ENCODE measurements around the gene PRDX2.
A peak's percentile ranks its signal among the peaks of the same experiment; 100 is the strongest.
"Not testable (repeated sequence)": the region's sequence is repeated elsewhere in the genome, so short reads cannot be mapped to it uniquely, and the experiment has no call there.

Gene PRDX2

DNA sequence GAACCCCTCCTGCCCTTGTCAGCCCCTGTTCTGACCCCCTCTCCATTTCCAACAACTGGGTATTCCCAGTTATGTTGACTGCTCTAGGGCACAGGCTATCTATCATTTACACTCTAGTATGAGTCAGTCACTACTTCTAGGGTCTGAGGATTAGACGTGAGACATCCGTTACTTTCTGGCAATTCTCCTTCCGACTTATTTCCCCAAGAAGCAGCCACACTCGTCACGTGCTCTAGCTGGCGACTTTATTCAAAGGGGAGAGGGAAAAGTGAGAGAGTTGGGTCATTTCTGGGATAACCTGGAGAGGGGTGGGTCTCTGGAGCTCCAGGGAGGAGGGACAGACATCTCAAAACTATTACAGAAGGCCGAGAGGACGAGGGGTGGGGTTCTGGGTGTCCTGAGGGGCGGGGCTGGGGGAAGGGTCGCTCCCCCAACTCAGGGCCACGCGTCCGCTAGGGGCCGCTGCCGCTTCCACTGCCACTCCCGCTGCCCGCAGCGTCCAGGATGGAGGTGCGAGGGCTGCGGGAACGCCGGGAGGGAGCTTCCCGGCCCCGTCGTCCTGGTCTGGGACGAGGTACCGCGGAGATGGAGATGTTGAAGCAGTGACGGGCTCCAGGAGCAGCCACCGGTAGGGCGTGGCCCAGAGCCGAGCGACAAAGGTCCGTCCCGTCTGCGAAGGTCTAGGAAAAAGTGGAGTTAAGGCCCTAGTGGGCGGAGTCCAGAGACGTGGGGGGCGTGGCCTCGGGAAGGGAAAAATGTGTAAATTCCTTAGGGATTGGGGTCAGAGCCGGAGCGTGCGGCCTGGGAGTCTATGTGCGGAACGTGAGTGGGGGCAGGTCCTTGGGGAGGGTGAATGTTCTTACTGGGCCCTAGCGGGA is 23.9 kb upstream of the PRDX2 start:
- DNase-seq: peak; percentile 59

DNA sequence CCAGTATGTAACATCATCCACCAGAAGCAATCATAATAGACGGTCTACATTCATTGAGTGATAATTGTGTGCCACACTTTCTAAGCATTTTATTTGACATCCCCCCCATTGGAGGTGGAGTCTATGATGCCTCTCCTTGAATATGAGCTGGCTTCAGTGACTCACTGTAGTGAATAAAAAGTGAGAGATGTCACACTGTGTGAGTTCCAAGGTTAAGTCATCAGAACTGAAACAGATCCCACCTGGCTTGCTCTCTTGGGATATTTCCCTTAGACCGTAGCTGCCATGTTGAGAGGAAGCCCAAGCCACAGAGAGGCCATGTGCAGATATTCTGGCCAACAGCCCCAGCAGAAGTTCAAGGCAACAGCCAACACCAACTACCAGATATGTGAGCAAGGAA is 20.2 kb upstream of the PRDX2 start:
- no peak for DNase-seq

- not testable (repeated sequence) for DNase-seq
Observed at GRCh38 chr19:12817810-12818209, 16.2 kb upstream of the PRDX2 start.

DNA sequence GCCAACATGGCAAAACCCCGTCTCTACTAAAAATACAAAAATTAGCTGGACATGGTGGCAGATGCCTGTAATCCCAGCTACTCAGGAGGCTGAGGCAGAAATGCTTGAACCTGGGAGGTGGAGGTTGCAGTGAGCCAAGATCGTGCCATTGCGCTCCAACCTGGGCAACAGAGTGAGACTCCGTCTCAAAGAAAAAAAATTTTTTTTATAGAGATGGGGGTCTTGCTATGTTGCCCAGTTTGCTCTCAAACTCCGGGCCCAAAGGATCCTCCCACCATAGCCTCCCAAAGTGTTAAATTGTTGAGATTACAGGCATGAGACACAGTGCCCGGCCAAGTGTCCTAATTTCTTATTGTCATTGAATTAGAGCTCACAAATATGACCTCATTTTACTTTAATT is 15.6 kb upstream of the PRDX2 start:
- DNase-seq: not testable (repeated sequence)

DNA sequence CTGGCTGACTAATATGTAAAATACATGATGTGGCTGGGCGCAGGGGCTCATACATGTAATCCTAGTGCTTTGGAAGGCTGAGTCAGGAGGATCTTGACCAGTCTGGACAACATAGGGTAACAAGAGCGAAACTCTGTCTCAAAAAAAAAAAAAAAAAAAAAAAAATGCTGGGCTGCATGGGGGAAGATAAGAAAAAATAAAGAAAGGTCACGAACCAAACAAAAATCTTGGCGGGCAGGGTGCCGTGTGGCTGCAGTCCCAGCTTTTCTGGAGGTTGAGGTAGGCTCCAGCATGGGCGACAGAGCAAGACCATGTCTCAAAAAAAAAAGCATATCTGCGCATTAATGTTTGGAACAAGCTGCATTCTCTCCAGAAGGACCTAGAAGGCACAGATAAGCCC is 13.5 kb upstream of the PRDX2 start:
- no peak for DNase-seq

DNA sequence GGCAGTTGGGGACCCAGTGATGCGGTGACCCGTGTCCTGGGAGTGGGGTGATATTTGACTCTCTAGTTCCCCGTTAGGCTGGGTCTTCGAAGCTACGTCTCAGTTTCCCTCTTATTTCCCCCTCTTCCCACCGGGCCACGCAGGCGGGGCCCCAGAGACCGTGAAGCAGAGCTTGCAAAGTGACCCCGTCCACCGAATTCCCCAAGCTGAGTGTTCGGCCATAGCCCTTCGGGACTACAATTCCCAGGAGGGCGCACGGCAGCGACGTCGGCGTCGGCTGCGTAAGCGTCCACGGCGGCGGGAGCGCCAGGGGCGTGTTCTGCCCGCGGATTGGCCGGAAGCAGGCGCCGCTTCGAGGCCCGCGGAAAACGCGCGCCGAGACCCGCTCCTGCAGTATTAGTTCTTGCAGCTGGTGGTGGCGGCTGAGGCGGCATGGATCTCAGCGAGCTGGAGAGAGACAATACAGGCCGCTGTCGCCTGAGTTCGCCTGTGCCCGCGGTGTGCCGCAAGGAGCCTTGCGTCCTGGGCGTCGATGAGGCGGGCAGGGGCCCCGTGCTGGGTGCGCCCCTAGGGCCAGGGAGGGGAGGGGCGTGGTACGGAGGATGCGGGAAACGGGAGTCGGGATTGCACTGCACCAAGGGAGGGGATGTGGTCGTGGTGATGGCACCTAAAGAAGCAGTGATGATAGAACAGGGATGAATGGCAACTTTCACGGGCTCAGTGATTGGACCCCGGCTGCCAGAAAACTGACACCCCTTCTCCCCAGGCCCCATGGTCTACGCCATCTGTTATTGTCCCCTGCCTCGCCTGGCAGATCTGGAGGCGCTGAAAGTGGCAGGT is 4.9 kb upstream of the PRDX2 start, which contains the start of gene RNASEH2A:
Gene RNASEH2A (plus strand): TSS at position 343 of the 840 bp plus-strand sequence. CDS start 90 bp downstream, at position 433.
- peak; percentile 93 for DNase-seq

GRCh38 chr19:12804051-12804450 is 2.5 kb upstream of the PRDX2 start:
- no peak for DNase-seq

- no peak for DNase-seq
Observed at GRCh38 chr19:12802267-12803106, 887 bp upstream of the PRDX2 start.

- DNase-seq: peak; percentile 59
Observed at GRCh38 chr19:12800923-12801465, 606 bp downstream of the PRDX2 start.

- DNase-seq: no peak
Observed at GRCh38 chr19:12800466-12800770, 1.2 kb downstream of the PRDX2 start.

GRCh38 chr19:12799742-12800465 is 1.7 kb downstream of the PRDX2 start:
- no peak for DNase-seq

- not testable (repeated sequence) for DNase-seq
Observed at GRCh38 chr19:12797607-12798006, 4.0 kb downstream of the PRDX2 start.

- DNase-seq: no peak
Observed at GRCh38 chr19:12797141-12797587, 4.4 kb downstream of the PRDX2 start.

GRCh38 chr19:12796146-12797071 is 5.2 kb downstream of the PRDX2 start:
- DNase-seq: peak; percentile 89

DNA sequence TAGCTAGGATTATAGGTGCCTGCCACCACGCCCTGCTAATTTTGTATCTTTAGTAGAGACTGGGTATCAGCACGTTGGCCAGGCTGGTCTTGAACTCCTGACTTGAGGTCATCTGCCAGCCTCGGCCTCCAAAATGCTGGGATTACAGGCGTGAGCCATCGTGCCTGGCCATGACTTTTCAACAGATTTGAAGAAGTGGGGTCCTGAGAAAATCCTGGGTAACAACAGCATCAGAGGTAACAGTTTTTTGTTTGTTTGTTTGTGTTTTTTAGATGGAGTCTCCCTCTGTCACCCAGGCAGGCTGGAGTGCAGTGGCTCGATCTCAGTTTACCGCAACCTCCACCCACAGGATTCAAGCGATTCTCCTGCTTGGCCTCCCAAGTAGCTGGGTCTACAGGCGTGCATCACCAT is 6.6 kb downstream of the PRDX2 start:
- no peak for DNase-seq

GRCh38 chr19:12794196-12794941 is 7.2 kb downstream of the PRDX2 start:
- no peak for DNase-seq

- peak; percentile 98 for DNase-seq
Observed at GRCh38 chr19:12793290-12794195, 8.1 kb downstream of the PRDX2 start.

DNA sequence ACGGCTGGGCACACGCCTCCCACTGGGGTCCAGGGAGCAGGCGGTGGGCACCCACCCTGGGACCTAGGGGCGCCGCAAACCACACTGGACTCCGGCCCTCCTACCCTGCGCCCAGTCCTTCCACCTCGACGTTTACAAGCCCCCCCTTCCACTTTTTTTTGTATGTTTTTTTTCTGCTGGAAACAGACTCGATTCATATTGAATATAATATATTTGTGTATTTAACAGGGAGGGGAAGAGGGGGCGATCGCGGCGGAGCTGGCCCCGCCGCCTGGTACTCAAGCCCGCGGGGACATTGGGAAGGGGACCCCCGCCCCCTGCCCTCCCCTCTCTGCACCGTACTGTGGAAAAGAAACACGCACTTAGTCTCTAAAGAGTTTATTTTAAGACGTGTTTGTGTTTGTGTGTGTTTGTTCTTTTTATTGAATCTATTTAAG is 8.7 kb downstream of the PRDX2 start:
- no peak for DNase-seq

All from activated CD8-positive, alpha-beta memory T cell treated with anti-CD3 and anti-CD28 coated beads for 24 hours (primary cell).